Vagina (tissue), 2 donors: ENCODE measurements around the gene TWIST2.

ENCODE experiments used
- POLR2A ChIP-seq, 2 donors: fragments of 450-650 bp; IDR thresholded peaks; one replicate each; pipeline ENCODE4 v1.6.1; 2017; ENCODE audit warnings: antibody characterized with exemption in 2 of 2, mild to moderate bottlenecking in 2 of 2, moderate library complexity in 2 of 2
- TF ChIP-seq, protein P1 (sequence below), 3 experiments: fragments of 450-650 bp in 2 of 3; fragments of 200-600 bp in 1 of 3; sonication (generic) in 1 of 3; IDR thresholded peaks; one replicate each; pipeline ENCODE4 v1.5.1; 2017 to 2019; ENCODE audit warnings: antibody characterized with exemption in 3 of 3, mild to moderate bottlenecking in 2 of 3, moderate library complexity in 2 of 3

DNA sequence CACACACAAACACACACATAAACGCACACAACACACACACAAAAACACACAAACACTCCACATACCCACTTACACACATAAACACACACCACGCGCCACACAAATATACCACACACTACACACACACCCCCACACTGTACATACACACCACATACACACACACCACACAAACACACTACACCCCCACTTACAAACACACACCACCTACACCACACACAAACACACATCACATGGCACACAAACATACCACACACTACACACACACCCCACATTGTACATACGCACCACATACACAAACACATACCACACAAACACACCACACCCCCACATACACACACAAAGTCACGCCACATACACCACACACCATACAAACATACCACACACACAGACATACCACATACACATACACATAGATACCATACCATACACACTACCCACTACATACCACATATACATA, 59.9 kb downstream of the TWIST2 start:
- TF ChIP-seq POLR2A (IDR thresholded peaks at IDR 0.05), result no peak
- TF ChIP-seq, protein P1, sequence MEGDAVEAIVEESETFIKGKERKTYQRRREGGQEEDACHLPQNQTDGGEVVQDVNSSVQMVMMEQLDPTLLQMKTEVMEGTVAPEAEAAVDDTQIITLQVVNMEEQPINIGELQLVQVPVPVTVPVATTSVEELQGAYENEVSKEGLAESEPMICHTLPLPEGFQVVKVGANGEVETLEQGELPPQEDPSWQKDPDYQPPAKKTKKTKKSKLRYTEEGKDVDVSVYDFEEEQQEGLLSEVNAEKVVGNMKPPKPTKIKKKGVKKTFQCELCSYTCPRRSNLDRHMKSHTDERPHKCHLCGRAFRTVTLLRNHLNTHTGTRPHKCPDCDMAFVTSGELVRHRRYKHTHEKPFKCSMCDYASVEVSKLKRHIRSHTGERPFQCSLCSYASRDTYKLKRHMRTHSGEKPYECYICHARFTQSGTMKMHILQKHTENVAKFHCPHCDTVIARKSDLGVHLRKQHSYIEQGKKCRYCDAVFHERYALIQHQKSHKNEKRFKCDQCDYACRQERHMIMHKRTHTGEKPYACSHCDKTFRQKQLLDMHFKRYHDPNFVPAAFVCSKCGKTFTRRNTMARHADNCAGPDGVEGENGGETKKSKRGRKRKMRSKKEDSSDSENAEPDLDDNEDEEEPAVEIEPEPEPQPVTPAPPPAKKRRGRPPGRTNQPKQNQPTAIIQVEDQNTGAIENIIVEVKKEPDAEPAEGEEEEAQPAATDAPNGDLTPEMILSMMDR (IDR thresholded peaks at IDR 0.05), result no peak
